Hematopoietic multipotent progenitor cell treated with erythropoietin and hydrocortisone succinate and interleukin-3 and kit ligand, for 8 days (in vitro differentiated cells): ENCODE data around the gene MND1.
A peak's percentile ranks its signal among the peaks of the same experiment; 100 is the strongest.
"Not testable (repeated sequence)": the region's sequence is repeated elsewhere in the genome, so short reads cannot be mapped to it uniquely, and the experiment has no call there.

Experiments
- DNase-seq: peaks from one replicate; pipeline ENCODE4 v3.0.0-alpha.2; 2015

Gene MND1

DNA sequence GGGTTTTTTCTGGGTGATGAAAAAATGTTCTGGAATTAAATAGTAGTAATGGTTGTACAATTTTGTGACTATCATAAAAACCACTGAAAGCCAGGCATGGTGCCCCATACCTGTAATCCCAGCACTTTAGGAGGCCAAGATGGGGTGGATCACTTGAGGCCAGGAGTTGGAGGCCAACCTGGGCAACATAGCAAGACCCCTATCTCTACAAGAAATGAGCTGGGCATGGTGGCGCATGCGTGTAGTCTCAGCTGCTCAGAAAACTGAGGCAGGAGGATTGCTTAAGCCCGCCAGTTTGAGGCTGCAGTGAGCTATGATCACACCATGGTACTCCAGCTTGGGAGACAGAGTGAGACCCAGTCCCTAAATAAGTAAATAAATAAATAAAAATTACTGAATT lies 63.4 kb downstream of the MND1 start:
- no peak for DNase-seq

DNA sequence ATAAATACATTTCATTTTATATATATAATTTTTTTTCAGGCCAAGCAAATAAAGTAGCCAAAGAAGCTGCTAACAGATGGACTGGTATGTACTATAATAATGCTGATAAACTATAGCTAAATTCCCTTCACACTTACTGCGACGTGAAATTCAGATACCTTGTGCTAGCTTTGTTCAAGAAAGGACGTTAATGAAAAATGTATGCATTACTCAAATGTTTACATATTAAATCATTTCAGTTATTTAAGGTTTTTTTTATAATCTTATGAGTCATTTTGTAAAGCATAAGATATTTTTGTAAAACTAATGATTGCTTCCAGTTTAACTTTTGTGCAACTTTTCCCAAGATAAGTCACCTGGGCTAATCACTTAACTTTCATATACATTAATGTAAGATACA lies 64.4 kb downstream of the MND1 start:
- no peak for DNase-seq

DNA sequence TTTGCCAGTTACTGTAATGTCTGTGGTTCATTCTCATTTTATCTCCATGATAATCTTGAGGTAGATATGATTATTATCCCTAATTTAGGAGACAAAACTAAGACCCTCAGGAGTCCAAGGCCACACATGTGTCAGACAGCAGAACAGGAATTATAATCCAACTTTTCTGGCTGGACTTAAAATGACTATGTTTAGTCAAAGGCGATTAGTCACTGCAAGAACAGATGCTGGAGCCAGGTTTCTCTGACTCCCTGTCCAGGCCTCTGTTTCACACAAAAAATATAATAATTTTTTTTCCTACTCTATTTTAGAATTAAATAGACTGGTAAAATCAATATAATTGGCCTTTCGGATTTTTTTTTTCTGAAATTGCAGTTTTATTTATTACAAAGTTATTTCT lies 64.9 kb downstream of the MND1 start:
- no peak for DNase-seq

DNA sequence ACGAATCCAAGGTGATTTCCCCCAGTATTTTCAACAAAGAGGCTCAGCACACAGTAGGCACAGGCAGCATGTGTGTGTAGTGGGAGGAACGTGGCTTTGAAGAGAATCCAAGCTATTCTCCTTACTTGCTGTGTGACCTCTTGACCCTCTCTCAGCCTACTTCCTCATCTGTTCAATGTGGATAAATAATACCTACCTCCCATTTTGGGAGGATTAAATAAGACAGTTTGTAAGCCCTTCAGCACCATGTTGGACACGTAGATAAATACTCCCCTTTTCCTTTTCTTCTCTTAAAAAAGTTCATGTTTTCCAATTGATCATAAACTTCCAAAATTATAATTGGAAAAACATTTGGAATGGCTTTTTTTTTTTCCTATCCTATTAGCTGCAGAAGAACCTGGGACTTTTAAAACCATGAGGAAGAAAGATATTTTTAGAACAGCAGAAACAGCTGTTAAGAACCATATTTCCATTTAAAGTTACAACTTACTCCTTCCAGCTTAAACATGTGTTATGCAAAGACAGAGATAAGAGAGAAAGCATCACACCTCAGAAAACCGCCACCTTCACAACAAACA lies 65.5 kb downstream of the MND1 start:
- DNase-seq, result peak; percentile 49

DNA sequence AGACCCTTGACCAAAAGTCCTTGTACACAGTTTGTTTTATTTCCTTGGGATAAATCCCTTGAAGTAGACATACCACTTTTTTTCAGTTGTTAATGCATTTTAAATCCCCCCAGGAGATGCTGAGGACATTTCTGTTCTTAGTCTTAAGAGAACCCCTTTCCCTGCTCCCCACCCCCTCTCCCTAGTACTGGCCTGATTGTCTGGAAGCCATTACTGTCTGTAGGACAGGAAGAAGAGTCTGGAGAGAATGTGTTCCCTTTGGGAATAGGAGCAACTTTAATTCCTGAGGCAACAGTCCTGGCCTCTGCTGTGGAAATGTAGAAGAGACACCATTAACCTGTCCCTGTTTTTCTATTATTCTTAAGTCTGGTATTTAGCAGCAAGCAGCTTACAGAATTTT lies 69.4 kb downstream of the MND1 start:
- DNase-seq, result no peak

DNA sequence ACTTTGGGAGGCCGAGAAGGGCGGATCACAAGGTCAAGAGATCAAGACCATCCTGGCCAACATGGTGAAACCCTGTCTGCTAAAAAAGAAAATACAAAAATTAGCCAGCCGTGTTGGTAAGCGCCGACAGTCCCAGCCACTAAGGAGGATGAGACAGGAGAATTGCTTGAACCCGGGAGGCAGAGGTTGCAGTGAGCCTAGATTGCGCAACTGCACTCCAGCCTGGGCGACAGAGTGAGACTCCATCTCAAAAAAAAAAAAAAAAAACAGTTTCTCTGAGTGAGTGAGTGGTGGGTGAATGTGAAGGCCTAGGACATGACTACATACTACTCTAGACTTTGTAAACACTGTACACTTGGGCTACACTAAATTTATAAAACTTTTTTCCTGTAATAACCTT lies 72.0 kb downstream of the MND1 start:
- not testable (repeated sequence) for DNase-seq

DNA sequence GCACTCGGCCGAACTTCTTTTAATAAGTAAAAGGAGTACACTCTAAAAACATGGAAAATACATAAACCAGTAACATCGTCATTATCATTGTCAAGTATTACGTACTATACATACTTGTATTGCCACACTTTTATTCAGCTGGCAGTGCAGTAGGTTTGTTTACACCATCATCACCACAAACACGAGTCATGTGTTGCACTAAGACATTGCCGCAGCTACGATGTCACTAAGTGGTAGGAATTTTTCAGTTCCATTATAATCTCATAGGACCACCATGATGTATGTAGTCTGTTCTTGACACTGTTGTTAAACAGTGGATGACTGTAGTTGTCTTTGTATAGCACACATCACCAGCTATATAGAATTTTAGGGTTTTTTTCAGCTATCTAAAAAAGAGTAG lies 73.6 kb downstream of the MND1 start:
- DNase-seq, result no peak

DNA sequence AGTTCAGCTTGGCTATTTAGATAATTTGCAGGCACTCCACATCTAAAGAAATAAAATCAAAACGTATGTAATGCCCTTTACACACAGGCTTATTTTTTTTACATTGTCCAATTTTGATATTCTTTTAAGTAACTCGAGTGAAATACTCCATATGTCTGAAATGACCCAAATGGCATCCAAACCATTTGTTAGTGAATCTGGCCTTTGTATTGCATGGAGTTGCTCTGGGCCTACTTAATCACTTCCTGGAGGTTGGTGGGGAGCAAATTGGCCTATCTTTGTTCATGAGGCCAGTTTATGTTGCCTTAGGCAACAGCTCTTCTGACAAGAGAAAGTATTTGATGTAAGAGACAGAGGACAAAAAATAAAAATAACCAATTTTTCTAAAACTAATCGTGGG lies 74.1 kb downstream of the MND1 start:
- DNase-seq, result no peak

DNA sequence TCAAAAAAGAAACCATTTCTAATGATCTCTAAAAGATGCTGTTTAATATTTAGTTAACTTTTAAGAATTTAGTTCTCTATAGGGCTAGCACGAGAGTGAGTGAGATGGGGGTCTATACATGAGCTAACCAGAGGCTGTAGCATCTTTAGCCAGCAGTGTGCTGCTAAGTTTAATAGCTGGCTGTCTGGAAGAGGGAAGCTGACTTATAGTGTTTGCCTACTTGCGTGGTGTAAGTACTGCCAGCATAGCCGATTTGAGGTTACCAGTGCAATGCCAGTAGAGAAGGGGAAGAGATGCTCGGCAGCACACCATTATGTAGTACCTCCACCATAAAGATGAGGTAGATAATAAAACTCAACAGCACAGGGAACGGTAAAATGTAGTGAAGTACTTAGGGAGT lies 74.5 kb downstream of the MND1 start:
- DNase-seq, result no peak

DNA sequence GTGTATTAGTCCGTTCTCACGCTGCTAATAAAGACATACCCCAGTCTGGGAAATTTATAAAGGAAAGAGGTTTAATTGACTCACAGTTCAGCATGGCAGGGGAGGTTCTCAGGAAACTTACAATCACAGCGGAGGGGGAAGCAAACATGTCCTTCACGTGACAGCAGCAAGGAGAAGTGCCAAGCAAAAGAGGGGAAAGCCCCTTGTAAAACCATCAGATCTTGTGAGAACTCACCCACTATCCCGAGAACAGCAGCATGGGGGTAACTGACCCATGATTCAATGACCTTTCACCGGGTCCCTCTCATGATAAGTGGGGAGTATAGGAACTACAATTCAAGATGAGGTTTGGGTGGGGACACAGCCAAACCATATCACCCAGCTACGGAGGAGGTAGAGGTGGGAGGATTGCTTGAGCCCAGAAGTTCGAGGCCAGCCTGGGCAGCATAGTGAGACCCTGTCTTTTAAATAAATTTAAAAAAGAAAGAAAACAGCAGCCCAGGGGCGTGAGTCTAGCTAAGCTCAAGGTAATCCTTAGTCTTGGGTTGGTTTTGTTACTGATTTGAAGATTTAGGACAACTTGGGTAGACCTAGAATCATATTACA lies 75.3 kb downstream of the MND1 start:
- no peak for DNase-seq

DNA sequence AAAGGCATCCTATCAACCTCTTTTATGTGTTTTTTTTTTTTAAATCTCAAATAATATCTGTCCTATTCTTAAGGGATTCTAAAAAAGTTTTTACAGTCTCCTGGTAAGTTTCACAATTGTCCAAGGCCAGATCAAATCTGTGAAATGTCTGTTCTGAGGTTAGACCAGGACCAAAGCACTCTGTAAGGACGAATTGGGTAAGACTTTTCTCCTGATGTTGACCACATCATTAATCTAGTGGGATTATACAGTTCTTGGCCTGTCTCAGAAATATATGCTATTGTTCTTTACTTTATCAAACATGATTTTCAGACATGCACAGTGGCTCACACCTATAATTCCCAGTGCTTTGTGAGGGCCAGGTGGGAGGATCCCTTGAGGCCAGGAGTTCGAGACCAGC lies 75.9 kb downstream of the MND1 start:
- no peak for DNase-seq

DNA sequence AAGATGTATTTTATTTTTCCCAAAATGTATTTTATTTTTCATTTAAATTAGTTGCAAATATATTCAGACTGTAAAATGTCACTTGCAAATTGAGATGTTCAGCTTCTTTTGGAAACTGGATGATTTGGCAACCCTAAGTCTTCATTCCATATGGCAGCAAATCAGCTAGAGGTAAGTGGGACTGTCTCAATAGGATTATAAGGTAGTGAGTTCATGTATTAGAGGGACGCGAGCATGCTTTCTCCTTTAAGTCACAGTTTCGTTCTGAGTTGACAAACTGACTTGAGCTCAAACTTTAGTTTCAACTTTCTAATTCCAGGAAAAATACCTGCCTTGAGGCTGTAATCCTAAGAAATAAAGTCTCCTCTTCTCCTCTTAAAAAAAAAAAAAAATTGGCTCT lies 77.5 kb downstream of the MND1 start:
- no peak for DNase-seq

DNA sequence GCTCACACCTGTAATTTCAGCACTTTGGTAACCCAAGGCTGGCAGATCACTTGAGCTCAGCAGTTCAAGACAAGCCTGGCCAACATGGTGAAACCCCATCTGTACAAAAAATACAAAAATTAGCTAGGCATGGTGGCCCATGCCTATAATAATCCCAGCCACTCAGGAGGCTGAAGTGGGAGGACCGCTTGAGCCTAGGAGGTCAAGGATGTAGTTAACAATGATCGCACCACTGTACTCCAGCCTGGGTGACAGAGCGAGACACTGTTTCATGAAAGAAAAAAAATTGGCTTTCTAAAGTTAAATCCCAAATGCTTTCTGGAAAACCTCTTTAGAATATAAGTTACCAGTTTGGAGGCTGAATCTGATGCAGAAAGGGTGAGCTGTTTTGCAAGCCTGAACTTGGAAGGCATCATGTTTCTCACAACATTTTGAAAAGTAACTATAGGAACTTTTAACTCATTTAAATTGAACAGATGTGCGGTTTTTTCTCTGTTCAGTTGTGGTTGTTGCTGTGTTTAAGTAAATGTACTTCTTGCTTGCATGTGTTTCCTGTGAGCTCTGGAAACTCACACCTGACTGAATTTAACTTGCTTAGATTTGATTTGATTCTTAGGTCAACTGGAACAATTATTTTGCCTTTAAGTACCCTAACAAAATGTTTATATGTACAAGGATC lies 81.9 kb downstream of the MND1 start:
- no peak for DNase-seq

DNA sequence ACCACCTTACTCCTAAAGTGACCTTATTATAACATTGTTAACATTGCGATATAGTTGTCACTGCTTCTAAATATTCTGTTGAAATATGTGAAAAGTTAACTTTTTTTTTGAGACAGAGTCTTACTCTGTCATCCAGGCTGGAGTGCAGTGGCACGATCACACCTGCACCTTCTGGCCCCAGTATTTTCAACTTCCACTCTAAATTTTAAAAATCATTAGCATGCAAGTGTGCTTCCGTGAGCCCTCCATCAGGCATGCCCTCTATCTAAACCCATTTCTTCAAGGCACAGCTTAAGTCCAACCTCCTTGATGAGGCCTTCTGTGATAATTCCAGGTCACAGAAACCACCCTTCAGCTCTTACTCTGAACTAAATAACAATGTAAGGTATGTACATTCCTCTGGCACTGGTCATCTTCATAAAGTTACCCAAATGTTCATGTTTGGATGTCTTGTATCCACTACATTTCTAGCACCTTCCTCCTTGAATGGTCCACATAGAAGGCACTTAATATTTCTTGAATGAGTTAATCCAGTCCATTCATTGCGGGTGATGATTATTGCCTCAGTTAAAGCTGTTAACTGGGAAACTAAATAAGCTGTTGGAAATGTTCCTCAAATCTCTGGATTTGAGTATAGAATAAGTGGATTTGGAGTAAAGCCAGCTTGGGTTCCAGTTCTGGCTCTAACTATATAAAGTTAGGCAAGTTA lies 83.0 kb downstream of the MND1 start:
- DNase-seq, result no peak

DNA sequence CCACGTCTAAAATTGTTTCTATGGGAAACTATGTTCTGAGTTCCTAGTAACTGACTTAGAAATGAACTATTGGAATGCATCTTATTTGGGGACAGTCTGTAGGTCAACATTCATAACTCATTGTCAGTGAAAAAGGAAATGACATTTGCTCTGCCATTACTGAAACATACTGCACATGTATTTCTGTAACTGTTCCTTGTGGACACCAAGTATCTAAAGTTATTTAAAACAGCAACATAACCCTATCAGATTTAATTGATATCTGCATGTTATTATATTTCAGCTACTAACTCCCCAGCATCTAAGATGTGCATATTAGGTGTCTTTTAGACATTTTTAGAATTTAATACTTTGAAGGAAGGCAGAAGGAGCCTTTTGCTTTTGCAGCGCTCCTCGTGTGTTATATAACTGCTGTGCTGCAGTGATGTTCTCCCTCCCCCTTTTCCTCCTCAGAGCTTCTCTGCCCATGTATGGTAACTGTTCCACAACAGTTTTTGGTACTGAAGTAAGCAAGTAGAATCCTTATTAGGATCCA lies 84.5 kb downstream of the MND1 start:
- no peak for DNase-seq

DNA sequence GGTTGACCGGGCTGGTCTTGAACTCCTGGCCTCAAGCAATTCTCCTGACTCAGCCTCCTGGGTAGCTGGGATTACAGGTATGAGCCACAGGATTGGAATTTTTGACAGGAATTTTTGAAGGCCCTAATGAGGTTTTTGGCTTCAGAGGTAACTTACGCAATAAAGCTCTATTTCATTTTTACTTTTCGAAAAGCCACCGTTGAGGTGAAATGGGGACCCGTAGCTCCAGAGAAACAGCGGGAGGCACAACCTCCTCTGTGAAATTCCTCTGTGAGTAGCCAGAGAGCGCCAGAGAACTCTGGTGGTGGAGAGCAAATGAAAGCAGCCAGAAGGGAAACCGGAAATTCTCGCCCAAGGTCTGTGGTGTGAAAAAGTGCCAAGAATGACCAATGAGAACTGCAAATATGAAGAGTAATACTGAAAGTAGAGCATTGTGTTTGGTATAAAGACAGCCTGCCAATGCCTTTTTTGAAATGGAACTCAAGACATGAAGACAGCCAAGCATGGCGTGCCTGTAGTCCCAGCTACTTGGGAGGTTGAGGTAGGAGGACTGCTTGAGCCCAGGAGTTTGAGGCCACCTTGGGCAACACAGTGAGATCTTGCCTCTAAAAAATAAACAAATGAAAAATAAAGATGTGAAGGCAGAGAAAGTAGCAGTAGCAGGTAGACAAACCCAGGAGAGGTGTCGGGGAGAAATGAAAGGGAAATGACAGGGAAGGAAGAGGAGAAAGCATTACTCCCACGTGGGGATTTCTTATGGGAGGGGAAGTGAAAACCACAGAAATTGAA lies 88.7 kb downstream of the MND1 start:
- peak; percentile 88 for DNase-seq

DNA sequence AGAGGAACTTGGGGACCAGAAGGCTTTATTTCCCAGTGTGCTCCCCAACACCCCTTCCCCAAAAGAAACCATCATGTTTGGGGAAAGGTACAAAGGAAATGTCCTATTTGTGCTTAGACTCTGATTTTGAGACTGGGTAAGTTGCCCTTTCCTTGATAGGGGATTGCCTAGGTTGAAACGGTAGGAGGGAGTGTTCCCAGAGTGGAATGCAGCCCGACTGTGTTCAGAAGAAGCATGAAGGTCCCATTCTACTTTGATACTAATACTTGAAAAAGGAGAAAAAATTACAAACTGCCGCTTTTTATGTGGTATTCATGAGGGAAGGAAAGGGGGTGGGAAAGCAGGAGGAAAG lies 89.2 kb downstream of the MND1 start:
- no peak for DNase-seq

DNA sequence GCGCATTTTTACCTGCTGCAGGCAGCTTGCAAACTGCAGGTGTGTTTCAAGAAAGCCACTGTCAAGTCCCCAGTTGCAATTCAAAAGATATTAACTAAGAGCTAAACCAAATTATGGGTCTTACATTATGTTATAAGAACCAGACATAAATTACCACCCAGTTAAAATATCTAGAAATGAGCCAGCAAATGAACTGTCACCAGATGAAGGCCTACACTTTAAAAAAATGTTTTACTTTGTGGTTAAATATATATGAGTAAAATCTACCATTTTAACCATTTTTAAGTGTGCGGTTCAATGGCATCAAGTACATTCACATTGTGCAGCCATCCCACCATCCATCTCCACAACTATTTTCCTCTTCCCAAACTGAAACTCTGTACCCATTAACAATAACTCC lies 89.7 kb downstream of the MND1 start:
- DNase-seq, result no peak

DNA sequence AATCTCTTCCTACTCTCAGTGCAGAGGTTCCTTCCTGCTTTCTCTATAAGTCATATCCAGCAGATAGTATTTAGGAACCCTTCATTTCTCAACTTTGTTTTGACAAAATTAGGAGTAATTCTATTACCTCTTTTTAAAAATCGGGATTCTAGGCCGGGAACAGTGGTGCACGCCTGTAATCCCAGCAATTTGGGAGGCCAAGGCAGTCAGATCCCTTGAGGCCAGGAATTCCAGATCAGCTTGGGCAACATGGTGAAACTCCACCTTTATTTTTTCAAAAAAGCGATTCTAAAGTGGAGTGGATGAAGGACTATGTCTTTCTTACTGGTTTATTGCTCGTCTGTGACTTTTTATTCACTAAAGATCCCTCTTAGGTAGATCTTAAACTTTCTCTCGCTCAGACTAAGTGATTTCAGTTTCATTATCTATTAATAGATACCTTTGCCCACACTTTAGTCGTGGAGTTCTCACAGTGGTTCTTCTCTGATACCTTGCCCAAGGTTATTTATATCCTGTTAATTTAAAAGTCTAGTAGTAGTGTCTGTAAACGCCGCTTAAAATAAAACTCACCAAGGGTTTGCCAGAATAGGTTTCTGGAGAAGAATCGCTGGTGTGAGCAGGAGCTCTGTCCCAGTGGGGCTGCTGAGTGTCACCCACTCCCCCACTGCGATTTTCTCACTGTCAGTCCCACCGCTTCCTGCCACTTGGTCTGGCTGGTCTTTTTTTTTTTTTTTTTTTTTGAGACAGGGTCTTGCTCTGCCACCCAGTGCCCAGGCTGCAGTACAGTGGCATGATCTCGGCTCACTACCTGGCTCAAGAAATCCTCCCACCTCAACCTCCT lies 94.6 kb downstream of the MND1 start:
- DNase-seq, result no peak

DNA sequence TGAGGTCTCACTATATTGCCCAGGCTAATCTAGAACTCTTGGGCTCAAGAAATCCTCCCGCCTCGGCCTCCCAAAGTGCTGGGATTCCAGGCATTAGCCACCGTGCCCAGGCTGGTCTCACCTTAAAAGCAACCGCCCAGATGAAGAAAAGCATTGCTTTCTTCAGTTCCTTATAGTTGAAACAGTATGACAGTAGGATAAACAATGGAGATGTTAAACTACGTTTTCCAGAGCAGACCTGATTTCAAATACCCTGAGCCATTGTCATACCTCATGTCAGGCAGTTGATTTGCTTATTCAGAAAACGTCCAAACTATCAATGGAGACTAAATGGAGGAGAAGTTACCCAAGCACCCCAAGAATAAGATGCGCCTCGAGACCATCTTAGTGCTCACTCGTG lies 95.3 kb downstream of the MND1 start:
- no peak for DNase-seq

DNA sequence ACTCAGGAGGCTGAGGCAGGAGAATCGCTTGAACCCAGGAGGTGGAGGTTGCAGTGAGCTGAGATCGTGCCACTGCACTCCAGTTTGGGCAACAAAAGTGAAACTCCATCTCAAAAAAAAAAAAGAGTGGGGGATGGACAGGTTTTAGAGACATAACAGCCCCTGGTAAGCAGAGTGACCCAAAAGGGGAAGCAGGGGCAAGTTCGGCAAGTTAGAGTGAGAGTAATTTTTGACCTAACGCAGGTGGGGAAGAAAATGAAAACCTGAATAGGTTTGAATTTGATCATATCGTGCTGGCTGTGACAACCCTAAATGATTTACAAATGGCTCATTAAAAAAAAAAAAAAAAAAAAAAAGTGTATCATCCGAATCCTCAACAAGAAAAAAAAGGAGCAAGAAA lies 96.0 kb downstream of the MND1 start:
- DNase-seq, result no peak
